ENCODE results near the gene STXBP6.
A peak's percentile ranks its signal among the peaks of the same experiment; 100 is the strongest.

Gene STXBP6

GRCh38 chr14:25042362-25043299 is 7.3 kb downstream of the STXBP6 start (continued):
- no peak for TF ChIP-seq ZNF670 (tag by site-specific recombination; IDR thresholded peaks at IDR 0.05; ENCODE audit: low read depth)
- TF ChIP-seq ZSCAN4 (tag by site-specific recombination; IDR thresholded peaks at IDR 0.05) = no peak
- peak; percentile 61 for TF ChIP-seq ZNF654 (tag by site-specific recombination; IDR thresholded peaks at IDR 0.05; ENCODE audit: low read depth)
- no peak for TF ChIP-seq ZNF792 (tag by site-specific recombination; IDR thresholded peaks at IDR 0.05)
- TF ChIP-seq ZBTB8A (tag by site-specific recombination; IDR thresholded peaks at IDR 0.05) = no peak
- no peak for TF ChIP-seq ZBTB49 (tag by site-specific recombination; IDR thresholded peaks at IDR 0.05; ENCODE audit: low read depth)
- no peak for TF ChIP-seq ZNF558 (tag by site-specific recombination; IDR thresholded peaks at IDR 0.05)
- TF ChIP-seq MZF1 (tag by site-specific recombination; IDR thresholded peaks at IDR 0.05; ENCODE audit: borderline replicate concordance) = no peak

- H3K36me3 ChIP-seq (ENCODE audit: control insufficient read depth in 2 of 2, insufficient read depth in 1 of 2, low read length in 2 of 2) = no peaks in the 10 kb centered on the region; a peak in 1 of 3 replicates
- H3K27ac ChIP-seq (ENCODE audit: extremely low read depth, low read depth, low read length) = peak overlapping the region; percentile 64
- no peak overlapping the region for H3K4me3 ChIP-seq (ENCODE audit: low read depth, low read length)
- peaks cover 17% of the 10 kb centered on the region for H3K4me1 ChIP-seq (ENCODE audit: control insufficient read depth, insufficient read depth, low read length)
- no peaks in the 10 kb centered on the region for H3K9me3 ChIP-seq (ENCODE audit: control insufficient read depth, insufficient read depth, low read depth, low read length)
- CTCF ChIA-PET = interaction anchor here (0.6 to 2.7 kb wide), 14 partner anchors 9 to 236 kb away, joined by 3 to 43 read pairs (median 4); no protein-coding TSS in a partner anchor
- POLR2A ChIA-PET = interaction anchor here (1.4 kb wide), 1 partner anchor 235 kb away, joined by 5 read pairs; no protein-coding TSS in a partner anchor
- TF ChIP-seq BCL11A (tag by site-specific recombination; IDR thresholded peaks at IDR 0.05; ENCODE audit: low read depth) = 0 out of 2 replicates have a peak, but pooled peaks have one; percentile 16
- TF ChIP-seq ZXDB (tag by site-specific recombination; IDR thresholded peaks at IDR 0.05) = peak; percentile 81
- TF ChIP-seq ZNF10 (tag by site-specific recombination; IDR thresholded peaks at IDR 0.05) = 0 out of 2 replicates have a peak, but pooled peaks have one; percentile 13
- TF ChIP-seq PRDM6 (tag by site-specific recombination; IDR thresholded peaks at IDR 0.05) = peak; percentile 91
- no peak for TF ChIP-seq ZNF501 (tag by site-specific recombination; IDR thresholded peaks at IDR 0.05)
- TF ChIP-seq KLF10 (tag by site-specific recombination; IDR thresholded peaks at IDR 0.05) = peak; percentile 30; the same call in 1 of the 2 replicates
- TF ChIP-seq ZNF140 (tag by site-specific recombination; IDR thresholded peaks at IDR 0.05) = no peak
- TF ChIP-seq GLI2 (tag by site-specific recombination; IDR thresholded peaks at IDR 0.05; ENCODE audit: borderline replicate concordance, low read depth) = peak; percentile 27; the same call in 1 of the 2 replicates
- TF ChIP-seq ZNF629 (tag by site-specific recombination; IDR thresholded peaks at IDR 0.05) = 0 out of 2 replicates have a peak, but pooled peaks have one; percentile 39
- TF ChIP-seq ZNF341 (tag by site-specific recombination; IDR thresholded peaks at IDR 0.05; ENCODE audit: low read depth) = no peak
- peak; percentile 75 for TF ChIP-seq SCRT2 (tag by site-specific recombination; IDR thresholded peaks at IDR 0.05)
- TF ChIP-seq SP7 (tag by site-specific recombination; IDR thresholded peaks at IDR 0.05) = peak; percentile 91
- TF ChIP-seq ZNF121 (tag by site-specific recombination; IDR thresholded peaks at IDR 0.05) = no peak
- peak; percentile 85; the same call in 1 of the 2 replicates for TF ChIP-seq ZNF843 (tag by site-specific recombination; IDR thresholded peaks at IDR 0.05)
- TF ChIP-seq TCF7L2 (IDR thresholded peaks at IDR 0.05; ENCODE audit: borderline replicate concordance, low read depth, low read length) = no peak
- TF ChIP-seq ZNF529 (tag by site-specific recombination; IDR thresholded peaks at IDR 0.05; ENCODE audit: insufficient replicate concordance) = no peak
- TF ChIP-seq ZSCAN23 (tag by site-specific recombination; IDR thresholded peaks at IDR 0.05) = no peak
- TF ChIP-seq ZNF513 (tag by site-specific recombination; IDR thresholded peaks at IDR 0.05) = no peak
- TF ChIP-seq GLIS1 (tag by site-specific recombination; IDR thresholded peaks at IDR 0.05) = 0 out of 2 replicates have a peak, but pooled peaks have one; percentile 13
- 0 out of 2 replicates have a peak, but pooled peaks have one; percentile 64 for TF ChIP-seq SCRT1 (tag by site-specific recombination; IDR thresholded peaks at IDR 0.05; ENCODE audit: borderline replicate concordance)
- peak; percentile 67; the same call in 1 of the 2 replicates for TF ChIP-seq KLF8 (tag by site-specific recombination; IDR thresholded peaks at IDR 0.05)
- no peak for TF ChIP-seq ZSCAN30 (tag by site-specific recombination; IDR thresholded peaks at IDR 0.05)
These were observed 8.0 kb downstream of the STXBP6 start for GRCh38 chr14:25041898-25042297.

Measured in HEK293 (cell line).